ENCODE results near the gene TPP1.

The TPP1 gene

DNA sequence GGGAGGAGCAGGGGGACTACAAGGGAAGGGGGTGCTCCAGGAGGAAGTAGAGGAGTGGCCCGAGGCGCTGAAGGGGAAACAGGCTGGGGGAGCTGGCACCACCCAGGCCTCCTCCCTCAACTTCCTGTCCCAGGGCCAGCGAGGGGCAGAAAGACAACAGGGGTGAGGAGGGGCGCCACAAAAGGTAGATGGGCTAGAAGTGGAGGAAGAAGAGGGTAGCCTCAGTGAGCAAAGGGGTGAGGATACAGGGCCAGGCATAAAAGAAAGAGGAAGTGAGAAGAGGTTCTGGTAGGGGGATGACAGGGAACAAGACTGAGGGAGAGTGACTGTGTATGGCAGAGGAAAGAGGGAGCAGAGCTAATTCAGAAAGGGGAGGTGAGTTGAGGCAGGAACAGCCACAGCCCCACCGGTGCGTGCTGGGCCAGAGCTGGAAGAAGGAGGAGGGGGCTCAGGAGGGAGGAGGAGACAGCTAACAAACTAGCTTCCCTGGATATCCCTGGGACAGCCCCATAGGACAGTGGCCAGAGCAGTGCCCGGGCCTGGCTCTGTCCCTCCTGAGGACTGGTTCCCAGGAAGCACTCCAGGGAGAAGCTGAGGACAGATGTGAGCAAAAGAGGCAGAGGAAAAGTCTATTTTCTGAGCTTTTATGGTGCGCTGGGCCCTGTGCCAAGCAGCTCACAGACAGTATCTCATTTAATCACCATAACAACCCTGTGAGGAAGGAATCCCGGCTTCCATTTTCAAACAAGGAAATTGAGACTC is 27.9 kb upstream of the TPP1 start:
- no peak for DNase-seq

DNA sequence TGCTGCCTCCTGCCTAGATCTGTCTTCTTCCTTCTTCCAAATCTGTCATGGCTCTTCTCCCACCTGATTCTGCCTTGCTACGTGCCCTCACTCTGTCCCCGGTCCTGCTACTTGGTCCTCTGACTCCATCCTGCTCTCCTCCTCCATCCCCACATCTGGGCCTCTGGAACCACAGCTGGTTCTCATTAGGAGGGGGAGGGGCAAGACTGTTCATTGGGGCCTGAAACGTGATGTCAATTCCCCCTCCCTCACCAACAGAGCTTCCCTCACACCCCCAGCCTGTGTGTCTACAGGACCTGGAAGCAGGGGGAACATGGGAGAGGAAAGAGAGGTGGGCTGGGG is 27.3 kb upstream of the TPP1 start:
- DNase-seq = no peak

DNA sequence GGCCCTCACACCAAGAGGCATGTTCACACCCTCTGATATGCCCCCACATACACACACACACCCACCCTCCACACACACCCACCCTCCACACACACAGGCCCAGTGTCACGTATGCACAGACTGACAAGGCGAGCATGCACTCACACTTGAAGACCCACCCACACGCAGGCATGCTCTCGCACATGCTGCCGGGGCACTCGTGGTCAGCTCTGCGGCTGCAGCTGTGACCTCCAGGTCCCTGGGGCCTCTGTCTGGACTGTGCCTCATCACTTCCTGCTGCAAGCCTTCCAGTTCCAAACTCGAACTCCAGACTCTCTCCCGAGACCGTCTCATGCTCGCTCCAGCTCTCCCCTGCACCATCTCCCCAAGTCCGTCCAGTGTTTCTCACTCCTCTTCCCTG is 26.8 kb upstream of the TPP1 start:
- no peak for DNase-seq

DNA sequence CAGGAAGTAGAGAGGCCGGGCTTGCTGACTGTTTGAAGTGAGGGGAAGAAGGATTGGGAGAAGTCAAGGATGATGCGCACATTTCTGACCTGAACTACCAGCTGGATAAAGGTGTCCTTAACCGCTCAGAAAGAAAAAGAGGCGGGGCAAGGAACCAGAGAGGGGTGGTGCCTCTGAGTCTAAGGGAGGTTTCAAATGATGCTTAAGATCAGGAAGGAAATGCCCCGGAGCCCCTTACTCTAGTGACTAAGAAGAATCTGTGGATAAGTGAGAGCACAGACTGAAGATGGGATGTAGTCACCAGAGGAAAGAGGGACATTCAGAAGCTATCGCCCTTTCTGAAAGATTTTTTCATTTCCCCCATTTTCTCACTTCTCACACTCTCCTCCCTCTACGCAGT is 23.7 kb upstream of the TPP1 start:
- no peak for DNase-seq

DNA sequence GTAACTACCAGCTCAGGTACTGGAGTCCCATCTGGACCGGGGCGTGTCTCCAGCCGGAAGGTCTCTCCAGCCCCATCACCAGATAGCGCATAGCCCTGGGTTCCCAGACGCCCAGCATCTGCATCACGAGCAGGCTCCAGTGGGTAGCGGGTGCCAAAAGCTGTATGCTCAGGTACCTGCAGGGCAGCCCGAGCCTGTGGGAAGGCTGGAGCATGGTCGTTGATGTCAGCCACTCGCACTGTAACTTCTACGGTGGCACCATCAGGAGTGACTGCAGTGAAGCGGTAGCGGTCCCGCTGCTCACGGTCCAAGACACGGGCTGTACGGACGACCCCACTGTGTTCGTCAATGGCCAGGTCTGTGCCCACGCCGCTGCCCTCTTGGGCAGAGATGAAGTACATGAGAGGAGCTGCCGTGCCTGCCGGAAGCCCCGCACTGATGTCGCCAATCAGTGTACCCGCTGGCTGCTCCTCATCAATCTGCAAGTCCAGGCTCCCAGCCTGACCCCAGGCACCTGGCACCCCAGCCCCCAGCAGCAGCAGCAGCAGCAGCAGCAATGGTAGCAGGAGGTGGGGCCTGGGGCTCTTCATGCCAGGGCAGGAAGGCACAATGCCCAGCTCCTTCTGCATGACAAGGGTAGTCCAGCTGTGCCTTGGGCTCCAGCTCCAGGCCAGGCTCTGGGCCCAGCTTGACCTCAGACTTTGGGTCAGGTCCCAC is 21.9 kb upstream of the TPP1 start:
- DNase-seq = no peak

DNA sequence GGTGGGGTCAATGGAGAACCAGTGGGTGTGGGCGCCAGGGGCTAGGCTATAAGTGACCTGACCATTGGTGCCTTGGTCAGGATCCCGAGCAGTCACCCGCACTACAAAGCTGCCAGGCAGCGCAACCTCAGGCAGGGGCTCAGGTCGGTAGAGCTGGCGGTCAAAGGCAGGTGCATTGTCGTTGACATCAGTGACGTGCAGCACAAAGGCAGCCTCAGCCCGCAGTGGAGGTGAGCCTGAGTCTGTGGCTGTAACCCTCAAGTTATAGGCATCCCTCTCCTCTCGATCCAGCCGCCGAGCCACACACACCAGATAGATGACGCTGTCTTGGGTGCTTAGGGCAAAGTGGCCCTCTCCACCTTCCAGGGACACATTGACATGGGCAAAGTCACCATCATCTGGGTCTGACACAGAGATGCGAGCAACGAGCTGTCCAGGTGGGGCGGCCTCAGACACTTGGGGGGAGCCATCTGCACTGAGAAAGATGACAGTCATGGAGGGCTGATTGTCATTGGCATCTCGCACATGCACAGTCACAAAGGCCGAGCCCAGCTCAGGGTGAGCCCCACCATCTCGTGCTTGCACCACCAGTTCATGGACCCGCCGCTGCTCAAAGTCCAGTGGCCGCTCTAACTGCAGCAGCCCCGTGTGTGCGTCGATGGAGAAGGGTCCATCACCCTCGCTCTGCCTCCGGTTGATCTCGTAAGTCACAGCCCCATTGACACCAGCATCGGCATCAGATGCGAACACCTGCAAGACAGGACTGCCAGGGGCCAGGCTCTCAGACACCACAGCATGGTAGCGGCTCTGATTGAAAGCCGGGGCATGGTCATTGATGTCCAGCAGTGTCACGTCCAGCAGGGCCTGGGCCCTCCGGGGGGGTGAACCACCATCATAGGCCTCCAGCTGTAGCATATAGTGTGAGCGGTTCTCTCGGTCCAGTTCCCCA is 21.1 kb upstream of the TPP1 start:
- no peak for DNase-seq

DNA sequence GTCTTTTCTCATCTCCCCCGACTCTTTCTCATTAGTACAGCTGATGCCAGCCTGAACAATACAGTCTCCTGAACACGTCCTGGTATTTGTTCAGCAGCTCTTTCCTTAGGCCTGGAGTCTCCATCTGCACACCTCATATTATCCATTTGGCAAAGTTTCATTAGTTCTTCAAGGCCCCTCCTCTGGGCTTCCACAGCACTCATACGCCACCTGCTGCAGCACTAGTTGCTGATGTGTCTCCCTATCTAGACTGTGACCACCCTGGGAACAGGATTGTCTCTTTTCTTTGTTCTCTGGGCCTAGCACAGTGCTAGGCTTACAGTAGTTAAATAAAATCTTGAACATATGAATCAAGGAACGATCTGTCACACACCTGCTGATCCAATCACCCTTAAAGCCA is 19.2 kb upstream of the TPP1 start:
- DNase-seq = no peak

DNA sequence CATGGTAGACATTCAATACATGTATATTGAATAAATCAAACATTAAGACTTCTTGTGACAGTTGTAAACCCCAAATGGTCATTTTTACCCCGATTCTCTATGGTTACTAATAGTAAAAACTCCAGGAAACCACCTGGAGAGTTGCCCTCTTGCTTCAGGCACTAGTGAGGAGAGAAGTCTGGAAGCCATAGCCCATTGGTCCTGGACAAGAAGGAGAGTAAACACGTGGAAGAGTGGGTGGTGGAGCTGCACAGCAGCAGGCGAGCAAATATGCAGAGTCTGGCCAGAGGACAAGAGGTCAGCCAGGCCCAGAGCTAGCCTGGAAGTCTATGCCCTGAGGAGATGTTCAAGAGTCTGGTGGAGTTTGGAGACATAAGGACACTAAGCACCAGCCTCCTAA is 18.6 kb upstream of the TPP1 start:
- DNase-seq = no peak

DNA sequence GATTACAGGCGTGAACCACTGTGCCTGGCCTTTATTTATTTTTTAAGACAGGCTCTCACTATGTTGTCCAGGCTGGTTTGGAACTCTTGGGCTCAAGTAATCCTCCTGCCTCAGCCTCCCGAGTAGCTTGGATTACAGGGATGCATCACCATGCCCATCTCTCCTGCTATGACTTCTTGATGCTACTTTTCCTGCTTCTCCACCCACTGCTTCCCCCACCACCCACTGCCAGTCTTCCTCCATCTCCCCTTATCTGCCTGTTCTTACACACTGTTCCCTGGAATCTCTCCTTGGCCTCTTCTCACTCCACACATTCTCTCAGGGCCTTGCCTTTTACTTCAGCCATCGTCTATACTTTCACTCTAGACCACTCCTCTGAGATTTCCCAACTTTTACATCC is 17.3 kb upstream of the TPP1 start:
- DNase-seq = no peak

DNA sequence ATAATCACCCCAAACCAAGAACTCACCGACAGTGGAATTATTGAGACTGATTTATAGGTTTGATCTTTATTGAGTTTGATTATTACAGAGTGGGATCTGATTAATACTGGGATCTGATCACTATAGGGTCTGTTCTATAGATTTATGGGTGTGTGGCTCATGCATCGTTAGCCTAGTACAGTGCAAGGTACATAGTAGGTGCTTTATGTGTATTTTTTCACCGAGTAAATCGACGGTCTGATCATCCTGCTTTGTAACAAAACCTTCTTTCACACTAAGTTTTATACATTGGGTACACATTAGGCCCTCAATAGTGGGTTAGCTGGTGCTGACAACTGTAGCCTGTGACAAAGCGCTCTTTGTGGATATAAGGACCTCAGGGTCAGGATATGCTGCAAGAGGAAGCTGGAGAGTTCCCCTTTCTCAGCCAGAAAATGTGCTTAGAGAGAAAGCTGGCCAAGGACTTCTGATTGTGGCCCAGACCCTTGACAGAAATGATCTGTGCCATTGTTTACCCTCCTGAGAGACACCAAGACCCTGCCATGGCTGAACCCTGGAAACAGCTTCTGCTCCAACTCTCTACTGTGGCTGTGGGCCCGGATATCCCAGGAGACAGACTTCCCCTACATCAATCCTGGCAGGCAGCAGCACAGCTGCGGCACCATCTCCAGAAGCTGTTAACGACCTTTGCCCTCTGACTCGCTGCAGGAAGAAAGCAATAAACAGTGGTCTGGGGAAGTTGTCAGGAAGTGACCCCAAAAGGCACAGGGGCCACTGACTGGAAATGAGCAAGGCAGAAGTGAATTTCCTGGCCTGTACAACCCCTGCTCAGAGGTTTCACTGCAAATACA is 16.1 kb upstream of the TPP1 start:
- DNase-seq = no peak

DNA sequence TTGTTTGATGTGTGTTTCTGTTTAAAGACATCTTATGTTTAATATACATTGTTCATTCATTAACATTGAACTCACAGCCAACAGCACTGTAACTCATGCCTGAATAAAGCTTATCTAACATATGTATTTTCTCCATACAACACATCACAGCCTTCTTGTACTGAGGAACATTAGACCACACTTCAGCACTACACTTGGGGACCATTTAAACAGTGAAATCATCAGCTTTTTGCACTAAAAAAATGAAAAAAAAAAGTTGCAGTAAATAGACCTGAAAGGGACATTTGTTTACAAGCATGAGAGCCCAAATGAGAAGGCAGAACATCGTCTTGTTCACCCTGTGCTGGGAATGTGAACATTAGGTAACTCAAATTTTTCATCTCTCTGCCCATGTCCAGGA is 15.3 kb upstream of the TPP1 start:
- DNase-seq = no peak

DNA sequence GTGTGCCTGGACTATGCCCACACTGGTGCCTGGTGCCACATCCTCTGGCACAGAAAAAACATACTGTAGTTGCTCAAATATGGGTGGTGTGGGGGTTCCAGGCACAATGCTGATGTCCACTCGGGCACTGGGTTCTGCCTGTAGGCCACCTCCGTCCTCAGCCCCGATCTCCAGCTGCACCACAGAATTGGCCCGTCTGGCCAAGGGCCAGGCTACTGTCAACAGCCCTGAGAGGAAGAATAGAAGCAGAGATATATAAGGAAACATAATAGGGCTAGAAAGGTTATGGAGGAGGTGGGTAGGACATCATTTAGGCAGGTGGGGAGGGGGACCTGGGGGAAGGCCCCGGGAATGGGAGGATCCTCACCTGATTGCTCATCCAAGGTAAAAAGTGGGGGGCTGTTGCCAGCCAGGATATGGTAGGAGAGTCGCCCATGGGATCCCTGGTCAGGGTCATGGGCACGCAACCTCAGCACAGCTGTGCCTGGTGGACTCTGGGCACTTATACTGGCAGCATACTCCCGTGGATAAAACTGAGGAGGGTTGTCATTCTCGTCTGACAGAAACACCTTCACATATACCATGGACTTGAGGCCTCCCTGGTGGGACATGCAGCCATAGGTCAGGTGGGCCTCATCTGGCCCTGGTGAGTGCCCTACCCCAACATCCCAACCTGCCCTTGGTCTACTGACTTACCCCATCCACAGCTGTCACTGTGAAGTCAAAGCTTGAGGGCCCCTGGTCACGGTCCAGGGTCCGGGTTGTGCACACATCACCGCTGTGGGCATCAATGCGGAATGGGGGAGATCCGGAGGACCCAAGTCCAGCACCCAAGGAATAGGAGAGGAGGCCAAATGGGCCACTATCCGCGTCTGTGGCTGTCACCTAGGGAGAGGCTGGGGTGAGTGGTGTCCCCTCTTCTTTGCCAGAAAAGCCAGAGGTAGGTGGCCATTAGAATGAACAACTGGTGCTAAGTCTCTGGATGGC is 14.5 kb upstream of the TPP1 start:
- no peak for DNase-seq

DNA sequence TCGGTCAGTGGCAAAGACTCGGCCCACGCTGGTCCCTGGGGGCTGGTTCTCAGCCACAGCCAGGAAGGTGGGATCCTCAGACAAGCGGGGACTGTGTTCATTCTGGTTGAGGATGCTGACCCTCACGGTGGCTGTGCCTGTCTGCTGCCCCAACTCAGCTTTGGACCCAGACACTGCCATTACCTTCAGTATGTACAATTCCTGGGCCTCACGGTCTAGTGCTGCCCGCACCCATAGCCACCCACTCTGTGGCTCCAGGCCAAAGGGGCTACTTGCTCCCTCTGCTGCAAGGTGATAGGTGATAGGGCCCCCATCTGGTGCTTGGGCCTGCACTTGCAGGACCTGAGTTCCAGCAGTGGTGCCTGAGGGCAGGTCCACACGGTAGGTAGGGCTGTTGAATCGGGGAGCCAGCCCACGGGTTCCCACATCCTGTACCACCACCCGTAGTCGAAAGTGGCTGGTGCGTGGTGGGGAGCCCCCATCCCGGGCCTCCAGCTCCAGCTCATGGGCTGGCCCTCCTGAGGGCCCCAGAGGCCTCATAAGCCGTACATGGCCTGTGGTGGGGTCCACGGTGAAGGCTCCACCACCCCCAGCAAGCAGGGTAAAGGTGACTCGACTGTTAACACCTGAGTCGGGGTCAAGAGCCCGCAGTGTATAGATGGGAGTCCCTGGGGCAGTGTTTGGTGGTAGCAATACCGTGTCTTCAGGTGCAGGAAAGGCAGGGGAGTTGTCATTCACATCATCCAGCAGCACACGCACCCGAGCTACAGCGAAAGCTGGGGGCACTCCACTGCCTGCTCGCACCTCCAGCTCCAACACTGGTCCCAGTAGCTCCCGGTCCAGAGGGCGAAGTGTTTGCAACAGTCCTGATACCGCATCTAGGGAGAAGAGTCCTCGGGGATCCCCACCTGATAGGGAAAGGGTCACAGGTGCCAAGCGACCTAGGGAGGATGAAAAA is 13.2 kb upstream of the TPP1 start:
- no peak for DNase-seq

DNA sequence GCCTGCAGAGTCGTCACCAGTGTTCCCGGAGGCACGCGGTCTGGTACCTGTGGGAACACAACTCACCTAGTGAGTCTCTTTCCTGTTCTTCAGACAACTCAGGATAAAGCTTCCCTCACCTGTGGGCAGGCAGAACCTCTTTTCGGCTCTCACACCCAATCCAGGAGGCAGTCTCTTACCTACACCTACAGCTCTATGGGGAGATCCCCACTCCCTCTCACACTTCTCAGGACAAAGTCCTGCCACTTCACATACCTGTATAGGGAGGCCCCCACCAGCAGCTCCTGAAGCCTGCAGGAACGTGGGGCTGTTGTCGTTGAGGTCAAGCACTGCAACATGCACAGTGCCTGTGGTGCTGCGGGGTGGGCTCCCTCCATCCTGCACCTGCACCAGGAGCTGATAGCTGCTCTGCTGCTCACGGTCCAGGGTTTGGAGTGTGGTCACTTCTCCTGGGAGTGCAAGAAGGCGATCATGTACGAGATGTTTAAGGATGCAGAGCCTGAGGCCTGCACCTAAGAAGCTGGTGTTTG is 12.2 kb upstream of the TPP1 start:
- no peak for DNase-seq

DNA sequence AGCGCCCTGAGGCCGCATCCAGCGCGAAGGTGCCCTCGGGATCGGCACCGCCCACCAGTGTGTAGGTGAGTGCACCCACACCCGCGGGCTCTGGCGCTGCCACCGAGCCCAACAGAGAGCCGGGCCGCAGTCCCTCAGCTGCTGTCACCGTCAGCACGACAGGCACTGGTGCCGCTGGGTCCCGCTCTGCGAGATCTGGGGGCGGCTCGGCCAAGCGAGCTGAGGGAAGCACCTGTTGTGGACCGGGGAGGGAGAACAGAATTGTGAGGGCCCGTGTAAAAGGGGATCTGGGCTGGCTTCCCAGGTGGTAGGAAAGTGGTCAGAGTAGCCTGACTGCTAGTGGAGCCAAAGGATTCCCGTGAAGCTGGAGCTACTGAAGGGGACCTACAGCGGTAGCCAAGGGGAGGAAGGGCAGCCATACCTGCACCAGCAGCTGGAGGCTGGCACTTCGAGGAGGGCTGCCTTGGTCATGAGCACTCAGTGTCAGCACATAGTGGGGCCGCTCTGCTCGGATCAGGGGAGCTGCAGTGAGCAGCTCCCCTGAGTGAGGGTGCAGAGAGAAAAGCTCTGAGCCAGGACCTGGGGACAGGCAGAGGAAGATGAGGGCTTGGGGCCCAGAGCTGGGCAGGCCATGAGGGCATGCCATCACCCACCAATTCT is 11.5 kb upstream of the TPP1 start:
- no peak for DNase-seq

DNA sequence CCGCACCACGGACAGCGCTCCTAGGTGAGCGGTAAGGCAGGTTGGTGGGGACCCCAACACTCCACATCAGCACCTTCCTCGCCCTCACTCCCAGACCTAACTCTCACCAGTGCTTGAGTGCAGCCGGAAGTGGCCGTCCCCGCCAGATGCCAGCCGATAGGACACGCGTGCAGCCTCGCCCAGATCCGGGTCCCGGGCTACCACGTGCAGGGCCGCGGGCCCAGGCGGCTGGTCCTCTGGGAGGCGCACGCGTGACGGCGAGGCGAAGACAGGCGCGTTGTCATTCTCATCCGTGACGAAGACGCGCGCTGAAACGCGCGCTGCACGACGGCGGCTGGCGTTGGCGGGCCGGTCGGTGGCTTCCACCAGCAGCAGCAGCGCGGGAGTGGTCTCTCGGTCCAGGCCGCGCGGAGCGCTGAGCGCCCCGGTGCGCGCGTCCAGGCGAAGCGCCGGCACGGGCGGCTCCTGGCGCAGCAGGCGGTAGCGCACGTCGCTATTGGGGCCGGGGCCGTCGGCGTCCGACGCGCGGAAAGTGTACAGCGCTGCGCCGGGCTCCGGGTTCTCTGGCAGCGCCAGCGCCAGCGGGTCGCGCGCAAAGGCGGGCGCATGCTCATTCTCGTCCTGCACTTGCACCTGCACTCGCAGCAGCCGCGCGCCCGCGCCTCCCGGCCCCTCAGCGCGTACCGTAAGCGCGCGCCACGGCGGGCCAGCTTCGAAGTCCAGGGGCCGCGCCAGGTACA is 10.8 kb upstream of the TPP1 start:
- DNase-seq = no peak

DNA sequence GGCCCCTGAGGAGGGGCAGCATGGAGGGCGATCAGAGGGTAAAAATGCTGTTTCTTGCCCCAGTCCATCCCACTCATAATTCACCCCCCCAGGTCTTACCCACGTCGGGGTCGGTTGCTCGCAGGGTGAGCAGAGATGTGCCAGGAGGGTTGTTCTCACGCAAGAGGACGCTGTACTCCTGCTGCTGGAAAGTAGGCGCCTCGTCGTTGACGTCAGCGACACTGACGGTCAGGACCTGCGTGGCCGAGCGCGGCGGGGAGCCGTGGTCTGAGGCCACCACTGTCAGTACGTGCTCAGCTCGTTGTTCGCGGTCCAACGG is 10.3 kb upstream of the TPP1 start:
- no peak for DNase-seq

DNA sequence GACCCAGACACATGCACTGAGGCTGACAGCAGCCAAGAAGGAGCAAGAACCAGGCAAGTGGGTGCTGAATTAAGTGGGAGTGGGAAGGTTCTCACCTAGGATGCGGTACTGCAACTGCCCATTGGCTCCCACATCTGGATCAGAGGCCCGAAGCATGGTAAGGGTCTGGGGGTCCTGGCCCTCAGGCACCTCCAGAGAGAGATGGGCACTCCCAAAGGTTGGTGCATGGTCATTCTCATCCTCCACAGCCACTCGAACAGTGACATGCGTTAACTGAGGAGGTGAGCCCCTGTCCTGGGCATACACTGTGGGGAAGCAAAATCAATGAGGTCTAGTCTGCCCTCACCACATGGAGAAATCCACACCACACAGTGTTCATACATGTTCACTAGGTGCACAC is 9.3 kb upstream of the TPP1 start:
- no peak for DNase-seq

DNA sequence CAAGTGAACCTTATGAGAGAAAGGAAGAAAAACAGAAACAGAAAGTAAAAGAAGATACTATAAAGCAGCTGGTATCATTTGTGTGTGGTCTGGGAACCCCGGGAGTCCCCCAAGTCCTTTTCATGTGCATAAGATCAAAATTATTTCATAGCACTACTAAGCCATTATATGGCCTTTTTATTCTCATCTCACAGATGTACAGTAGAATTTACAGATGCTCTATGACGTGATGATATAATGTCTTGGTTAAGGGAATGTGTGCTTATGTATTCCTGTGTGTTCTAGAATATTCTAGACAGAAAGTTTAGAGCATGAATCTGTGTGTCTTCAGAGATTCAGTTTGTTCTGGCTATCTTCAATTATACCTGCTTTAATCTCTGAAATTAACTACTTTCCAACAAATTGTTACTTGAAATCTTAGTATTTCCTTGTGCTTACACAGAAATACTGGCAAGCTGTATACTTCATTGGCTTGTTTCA is 8.6 kb upstream of the TPP1 start:
- no peak for DNase-seq

Measured in cerebellar nuclear complex (tissue), 1 donor.